A673 (cell line): ENCODE data around the gene TNS3. TPM values are rescaled to one million over a fixed set of nuclear protein-coding genes. Genes with fewer than 3 reads are reported as not detected.

ENCODE experiments used
- BruUV-seq: library from RNA; stranded (reverse); fragments of 400-500 nt; replicated peaks from 2 replicates; lab custom pipeline; 2021; lab: Mats Ljungman, UMichigan
- CTCF ChIA-PET: fragments of 300-600 bp; sonication (Branson Sonifier 250); formaldehyde crosslinking; loops from one replicate; lab custom pipeline; 2022; ENCODE audit warnings: antibody characterized with exemption; lab: Charles Lee
- POLR2A ChIA-PET: fragments of 300-600 bp; sonication (Branson Sonifier 250); formaldehyde crosslinking; loops from one replicate; lab custom pipeline; 2022; ENCODE audit warnings: antibody characterized with exemption; ENCODE audit not compliant: low non-redundant PET; lab: Charles Lee
- DNase-seq: peaks from one replicate; pipeline ENCODE4 v3.0.0-alpha.2; 2015; ENCODE audit warnings: low spot score
- H3K27ac ChIP-seq: fragments of 200-600 bp; sonication (generic); 2 replicates; pipeline ENCODE4 v1.5.1; 2016; ENCODE audit warnings: mixed run types, low read depth, mild to moderate bottlenecking, mixed read lengths, antibody characterized with exemption, low read length; ENCODE audit not compliant: poor library complexity, severe bottlenecking
- H3K27me3 ChIP-seq: fragments of 200-600 bp; sonication (generic); replicated peaks from 2 replicates; pipeline ENCODE4 v1.6.1; 2017; ENCODE audit warnings: mixed run types, low read depth, mild to moderate bottlenecking, mixed read lengths, antibody characterized with exemption, low read length; ENCODE audit not compliant: insufficient read depth, poor library complexity
- H3K36me3 ChIP-seq: fragments of 200-600 bp; sonication (generic); 2 replicates; pipeline ENCODE4 v1.6.1; 2016; ENCODE audit warnings: mixed run types, mild to moderate bottlenecking, mixed read lengths, antibody characterized with exemption, low read length; ENCODE audit not compliant: insufficient read depth, poor library complexity, severe bottlenecking
- H3K4me1 ChIP-seq: fragments of 200-600 bp; sonication (generic); 2 replicates; pipeline ENCODE4 v1.6.1; 2017; ENCODE audit warnings: mixed run types, mild to moderate bottlenecking, mixed read lengths, antibody characterized with exemption, low read length; ENCODE audit not compliant: insufficient read depth, poor library complexity, severe bottlenecking
- H3K4me3 ChIP-seq: fragments of 200-600 bp; sonication (generic); 2 replicates; pipeline ENCODE4 v1.5.1; 2016; ENCODE audit warnings: low read depth, mixed run types, mild to moderate bottlenecking, mixed read lengths, low read length; ENCODE audit not compliant: poor library complexity, severe bottlenecking
- H3K9me3 ChIP-seq: fragments of 200-600 bp; sonication (generic); 2 replicates; pipeline ENCODE4 v1.6.1; 2016; ENCODE audit warnings: mixed run types, low read depth, mild to moderate bottlenecking, mixed read lengths, antibody characterized with exemption, low read length; ENCODE audit not compliant: poor library complexity, severe bottlenecking
- CTCF ChIP-seq: fragments of 300-800, 200-600 bp; sonication (generic); conservative IDR thresholded peaks from 2 replicates; pipeline ENCODE4 v1.5.1; 2017; ENCODE audit warnings: low read depth, mild to moderate bottlenecking, antibody characterized with exemption, low read length, moderate library complexity, mixed read lengths
- EZH2 ChIP-seq: fragments of 200-600 bp; sonication (generic); IDR thresholded peaks from 2 replicates; pipeline ENCODE4 v1.6.1; 2017; ENCODE audit warnings: borderline replicate concordance, low read depth, mild to moderate bottlenecking, mixed read lengths, antibody characterized with exemption, low read length; ENCODE audit not compliant: poor library complexity, severe bottlenecking
- intact Hi-C: fragments of 100-400 bp; cut with micrococcal nuclease; formaldehyde crosslinking; loops from one replicate; pipeline ENCODE4 v1.10.0; 2022; ENCODE audit not compliant: unreplicated experiment
- total RNA-seq: library from RNA; stranded (reverse); gene quantifications from 2 replicates; pipeline ENCODE4 v1.2.3, GENCODE V29; 2021

Gene TNS3
- total RNA-seq, 1 experiment from 2014 or later: not detected

- TF ChIP-seq CTCF: no peak
- TF ChIP-seq EZH2: no peak
- intact Hi-C loops: no loop called here
- no TSS peak for BruUV-seq
- Histone ChIP-seq H3K9me3 (no peaks in the 10 kb centered on the region), H3K36me3 (no peaks in the 10 kb centered on the region), H3K27ac (no peak overlapping the region), H3K4me1 (no peaks in the 10 kb centered on the region), H3K27me3 (no peaks in the 10 kb centered on the region), H3K4me3 (no peak overlapping the region)
- DNase-seq: no peak
- ChIA-PET CTCF (no interaction called here), POLR2A (no interaction called here)
These were observed 67.1 kb downstream of the TNS3 start for GRCh38 chr7:47514818-47515217.

- Histone ChIP-seq H3K4me3 (no peak overlapping the region), H3K36me3 (no peaks in the 10 kb centered on the region), H3K27me3 (no peaks in the 10 kb centered on the region), H3K4me1 (no peaks in the 10 kb centered on the region), H3K27ac (no peak overlapping the region), H3K9me3 (no peaks in the 10 kb centered on the region)
- intact Hi-C loops: no loop called here
- ChIA-PET CTCF (no interaction called here), POLR2A (no interaction called here)
- no peak for DNase-seq
- BruUV-seq: no TSS peak
- TF ChIP-seq EZH2 (no peak), CTCF (no peak)
These were observed 67.5 kb downstream of the TNS3 start for GRCh38 chr7:47514367-47514766.

GRCh38 chr7:47513741-47514241, 68.1 kb downstream of the TNS3 start:
- Histone ChIP-seq H3K27ac (no peak overlapping the region), H3K4me1 (no peaks in the 10 kb centered on the region), H3K4me3 (no peak overlapping the region), H3K9me3 (no peaks in the 10 kb centered on the region), H3K36me3 (no peaks in the 10 kb centered on the region), H3K27me3 (no peaks in the 10 kb centered on the region)
- POLR2A ChIA-PET: no interaction called here
- intact Hi-C loops: no loop called here
- DNase-seq: no peak
- CTCF ChIA-PET: no interaction called here
- no TSS peak for BruUV-seq
- no peak for TF ChIP-seq EZH2

- Histone ChIP-seq H3K4me1 (no peaks in the 10 kb centered on the region), H3K9me3 (no peaks in the 10 kb centered on the region), H3K4me3 (no peak overlapping the region), H3K36me3 (no peaks in the 10 kb centered on the region), H3K27me3 (no peaks in the 10 kb centered on the region), H3K27ac (no peak overlapping the region)
- TF ChIP-seq CTCF (no peak), EZH2 (no peak)
- ChIA-PET CTCF (no interaction called here), POLR2A (no interaction called here)
- no TSS peak for BruUV-seq
- intact Hi-C loops: no loop called here
- DNase-seq: no peak
These were observed 69.3 kb downstream of the TNS3 start for GRCh38 chr7:47512481-47513176.
